Liver (tissue), 9 donors: ENCODE data around the gene ARL6IP4. TPM values are rescaled to one million over a fixed set of nuclear protein-coding genes. Genes with fewer than 3 reads are reported as not detected.

Experiments used
- DNase-seq: peaks from one replicate; pipeline ENCODE4 v3.0.0-alpha.2; 2017; ENCODE audit warnings: low spot score
- H3K27ac ChIP-seq, 2 donors: one replicate each; pipeline ENCODE4 v1.7.0; 2013; ENCODE audit warnings: inconsistent platforms in 2 of 2, low read length in 2 of 2, control low read depth in 1 of 2, low read depth in 1 of 2, mild to moderate bottlenecking in 1 of 2
- H3K27me3 ChIP-seq, 4 donors: one replicate each; pipeline versions ENCODE4 v1.6.1 to v1.7.0; 2013; ENCODE audit warnings: low read length in 3 of 4, inconsistent platforms in 1 of 4, mild to moderate bottlenecking in 1 of 4, moderate library complexity in 1 of 4; ENCODE audit not compliant: control insufficient read depth in 4 of 4, insufficient read depth in 4 of 4
- H3K36me3 ChIP-seq, 4 donors: one replicate each; pipeline versions ENCODE4 v1.6.1 to v1.7.0; 2013; ENCODE audit warnings: low read length in 3 of 4, mild to moderate bottlenecking in 3 of 4, low read depth in 1 of 4, moderate library complexity in 1 of 4; ENCODE audit not compliant: control insufficient read depth in 4 of 4, insufficient read depth in 3 of 4
- H3K4me1 ChIP-seq, 4 donors: one replicate each; pipeline versions ENCODE4 v1.6.1 to v1.7.0; 2013; ENCODE audit warnings: low read length in 3 of 4, mild to moderate bottlenecking in 3 of 4, moderate library complexity in 1 of 4; ENCODE audit not compliant: control insufficient read depth in 4 of 4, insufficient read depth in 4 of 4
- H3K4me3 ChIP-seq, 3 donors: one replicate each; pipeline versions ENCODE4 v1.6.1 to v1.7.0; 2013; ENCODE audit warnings: low read length in 3 of 3, control low read depth in 1 of 3, low read depth in 1 of 3, mild to moderate bottlenecking in 1 of 3
- H3K9ac ChIP-seq, 2 donors: one replicate each; pipeline ENCODE4 v1.7.0; 2013; ENCODE audit warnings: low read length in 2 of 2, mild to moderate bottlenecking in 2 of 2, moderate library complexity in 2 of 2, control low read depth in 1 of 2, low read depth in 1 of 2
- H3K9me3 ChIP-seq, 4 donors: one replicate each; pipeline versions ENCODE4 v1.6.1 to v1.7.0; 2013; ENCODE audit warnings: low read length in 3 of 4; ENCODE audit not compliant: control insufficient read depth in 4 of 4
- CTCF ChIP-seq: fragments of 150-350 bp; IDR thresholded peaks from 2 replicates; pipeline ENCODE4 v1.5.1; 2017; ENCODE audit warnings: improper control_type of control experiment, low read depth, low read length; ENCODE audit not compliant: missing input control
- FOXA1 ChIP-seq: IDR thresholded peaks from 2 replicates; pipeline ENCODE4 v1.6.1; 2016; ENCODE audit warnings: antibody characterized with exemption
- FOXA2 ChIP-seq: IDR thresholded peaks from 2 replicates; pipeline ENCODE4 v1.6.1; 2016; ENCODE audit warnings: antibody characterized with exemption
- GABPA ChIP-seq, 2 donors: IDR thresholded peaks in 1 of 2; conservative IDR thresholded peaks in 1 of 2; 2 replicates each; pipeline ENCODE4 v1.6.1; 2016; ENCODE audit warnings: antibody characterized with exemption in 2 of 2, mild to moderate bottlenecking in 1 of 2, moderate library complexity in 1 of 2
- HNF4A ChIP-seq, 2 donors: conservative IDR thresholded peaks; 2 replicates each; pipeline ENCODE4 v1.6.1; 2016; ENCODE audit warnings: antibody characterized with exemption in 2 of 2, mild to moderate bottlenecking in 2 of 2
- HNF4G ChIP-seq: IDR thresholded peaks from 2 replicates; pipeline ENCODE4 v1.6.1; 2016; ENCODE audit warnings: antibody characterized with exemption
- JUND ChIP-seq, 2 donors: IDR thresholded peaks; 2 replicates each; pipeline ENCODE4 v1.6.1; 2016; ENCODE audit warnings: antibody characterized with exemption in 2 of 2
- MAX ChIP-seq: IDR thresholded peaks from 2 replicates; pipeline ENCODE4 v1.6.1; 2016; ENCODE audit warnings: antibody characterized with exemption
- RXRA ChIP-seq, 2 donors: IDR thresholded peaks; 2 replicates each; pipeline ENCODE4 v1.6.1; 2017 to 2018; ENCODE audit warnings: antibody characterized with exemption in 2 of 2, mild to moderate bottlenecking in 1 of 2
- SP1 ChIP-seq: IDR thresholded peaks from 2 replicates; pipeline ENCODE4 v1.6.1; 2018; ENCODE audit warnings: antibody characterized with exemption, mild to moderate bottlenecking
- YY1 ChIP-seq: IDR thresholded peaks from 2 replicates; pipeline ENCODE4 v1.6.1; 2016; ENCODE audit warnings: antibody characterized with exemption, mild to moderate bottlenecking
- WGBS: extraction: QIAGEN DNeasy Blood & Tissue Kit; methylation state at CpG from one replicate; pipeline ENCODE4 v1.1.7; 2013; 5-methylcytosine and 5-hydroxymethylcytosine counted together
- polyA plus RNA-seq, 2 donors: library from polyadenylated mRNA; stranded (reverse) in 1 of 2; unstranded in 1 of 2; fragments of 200-250 nt in 1 of 2; fragments of >200 nt in 1 of 2; fragmentation: Nextera tagmentation in 1 of 2; extraction: Ambion mirVana in 1 of 2; gene quantifications; one replicate each; pipeline versions ENCODE4 v1.2.1 to v1.2.3, GENCODE V29; 2013 to 2015
- total RNA-seq, 2 donors: library from RNA; depleted of rRNA; stranded (reverse); fragments of >200 nt; gene quantifications; one replicate each; pipeline ENCODE4 v1.2.3, GENCODE V29; 2014
- TF ChIP-seq, protein P1 (sequence below): IDR thresholded peaks from 2 replicates; pipeline ENCODE4 v1.6.1; 2016; ENCODE audit warnings: antibody characterized with exemption, mild to moderate bottlenecking
- TF ChIP-seq, protein P2 (sequence below): IDR thresholded peaks from 2 replicates; pipeline ENCODE4 v1.6.1; 2016; ENCODE audit warnings: antibody characterized with exemption
- TF ChIP-seq, protein P3 (sequence below): IDR thresholded peaks from 2 replicates; pipeline ENCODE4 v1.6.1; 2016; ENCODE audit warnings: antibody characterized with exemption
- donor health status: healthy.
- donor health status: healthy.
- donor health status: healthy.
- donor health status: healthy.
- donor health status: healthy.

ARL6IP4 gene
- total and polyA plus RNA-seq, 4 donors = 59.2 to 187 (median 121) TPM

DNA sequence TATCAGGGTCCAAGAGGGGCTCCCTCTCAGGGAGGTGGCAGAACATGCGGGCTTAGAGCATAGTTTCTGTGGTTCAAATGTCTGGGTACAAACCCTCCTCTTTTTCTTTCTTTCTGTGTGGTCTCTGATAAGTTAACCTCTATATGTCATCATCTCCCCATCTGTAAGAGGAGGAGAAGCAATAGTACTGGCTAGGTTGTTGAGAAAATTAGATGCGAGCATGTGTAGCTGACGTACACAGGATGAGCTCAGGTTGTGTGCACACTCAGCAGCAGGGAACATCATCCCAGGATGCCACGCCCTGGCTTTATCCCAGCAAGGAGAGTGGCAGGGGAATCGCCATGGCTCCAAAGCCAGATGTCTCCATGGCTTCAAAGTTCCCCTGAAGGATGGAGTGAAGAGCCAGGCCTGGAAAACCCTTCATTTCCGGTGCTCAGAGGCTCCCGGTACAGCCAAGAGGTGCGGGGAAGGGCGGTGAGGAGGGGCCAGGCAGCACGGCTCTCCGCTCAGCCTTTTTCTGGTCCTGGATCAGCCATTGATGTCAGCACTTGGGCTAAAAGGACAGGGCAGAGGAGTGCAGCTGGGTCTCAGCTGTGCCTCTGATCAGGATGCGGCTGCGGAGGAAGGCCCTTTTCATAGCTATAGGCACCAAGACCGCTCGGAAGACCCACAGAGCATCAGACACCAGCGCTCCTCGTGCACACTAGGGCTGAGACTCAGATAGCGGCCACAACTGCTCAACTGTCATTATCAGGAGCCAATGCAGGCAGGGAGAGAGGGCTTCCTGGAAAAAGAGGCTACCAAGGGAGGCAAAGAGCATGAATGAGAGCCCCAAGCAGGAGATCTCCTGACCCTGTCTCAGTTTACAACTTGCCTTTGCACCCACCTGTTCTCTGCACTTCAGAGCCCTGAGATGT lies 41.5 kb downstream of the ARL6IP4 start:
- no peak for DNase-seq
- 95% methylated on average over 18 of the region's 18 CpGs for WGBS

More for the DNA sequence above, 41.5 kb downstream of the ARL6IP4 start:
- H3K27me3 ChIP-seq = no peaks in the 10 kb centered on the region
- peaks cover 0 to 10% (median 6%) of the 10 kb centered on the region in 4 donors for H3K4me1 ChIP-seq
- H3K36me3 ChIP-seq = peaks cover 0 to 8% (median 4%) of the 10 kb centered on the region in 4 donors
- no peaks in the 10 kb centered on the region for H3K9me3 ChIP-seq
- H3K4me3 ChIP-seq = no peak overlapping the region
- H3K9ac ChIP-seq = no peak overlapping the region
- TF ChIP-seq SP1 = no peak
- no peak for TF ChIP-seq RXRA (IDR thresholded peaks at IDR 0.05)
- TF ChIP-seq FOXA1 = no peak
- TF ChIP-seq, protein P1, sequence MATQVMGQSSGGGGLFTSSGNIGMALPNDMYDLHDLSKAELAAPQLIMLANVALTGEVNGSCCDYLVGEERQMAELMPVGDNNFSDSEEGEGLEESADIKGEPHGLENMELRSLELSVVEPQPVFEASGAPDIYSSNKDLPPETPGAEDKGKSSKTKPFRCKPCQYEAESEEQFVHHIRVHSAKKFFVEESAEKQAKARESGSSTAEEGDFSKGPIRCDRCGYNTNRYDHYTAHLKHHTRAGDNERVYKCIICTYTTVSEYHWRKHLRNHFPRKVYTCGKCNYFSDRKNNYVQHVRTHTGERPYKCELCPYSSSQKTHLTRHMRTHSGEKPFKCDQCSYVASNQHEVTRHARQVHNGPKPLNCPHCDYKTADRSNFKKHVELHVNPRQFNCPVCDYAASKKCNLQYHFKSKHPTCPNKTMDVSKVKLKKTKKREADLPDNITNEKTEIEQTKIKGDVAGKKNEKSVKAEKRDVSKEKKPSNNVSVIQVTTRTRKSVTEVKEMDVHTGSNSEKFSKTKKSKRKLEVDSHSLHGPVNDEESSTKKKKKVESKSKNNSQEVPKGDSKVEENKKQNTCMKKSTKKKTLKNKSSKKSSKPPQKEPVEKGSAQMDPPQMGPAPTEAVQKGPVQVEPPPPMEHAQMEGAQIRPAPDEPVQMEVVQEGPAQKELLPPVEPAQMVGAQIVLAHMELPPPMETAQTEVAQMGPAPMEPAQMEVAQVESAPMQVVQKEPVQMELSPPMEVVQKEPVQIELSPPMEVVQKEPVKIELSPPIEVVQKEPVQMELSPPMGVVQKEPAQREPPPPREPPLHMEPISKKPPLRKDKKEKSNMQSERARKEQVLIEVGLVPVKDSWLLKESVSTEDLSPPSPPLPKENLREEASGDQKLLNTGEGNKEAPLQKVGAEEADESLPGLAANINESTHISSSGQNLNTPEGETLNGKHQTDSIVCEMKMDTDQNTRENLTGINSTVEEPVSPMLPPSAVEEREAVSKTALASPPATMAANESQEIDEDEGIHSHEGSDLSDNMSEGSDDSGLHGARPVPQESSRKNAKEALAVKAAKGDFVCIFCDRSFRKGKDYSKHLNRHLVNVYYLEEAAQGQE = no peak
- TF ChIP-seq, protein P2, sequence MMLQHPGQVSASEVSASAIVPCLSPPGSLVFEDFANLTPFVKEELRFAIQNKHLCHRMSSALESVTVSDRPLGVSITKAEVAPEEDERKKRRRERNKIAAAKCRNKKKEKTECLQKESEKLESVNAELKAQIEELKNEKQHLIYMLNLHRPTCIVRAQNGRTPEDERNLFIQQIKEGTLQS = no peak
- TF ChIP-seq, protein P3, sequence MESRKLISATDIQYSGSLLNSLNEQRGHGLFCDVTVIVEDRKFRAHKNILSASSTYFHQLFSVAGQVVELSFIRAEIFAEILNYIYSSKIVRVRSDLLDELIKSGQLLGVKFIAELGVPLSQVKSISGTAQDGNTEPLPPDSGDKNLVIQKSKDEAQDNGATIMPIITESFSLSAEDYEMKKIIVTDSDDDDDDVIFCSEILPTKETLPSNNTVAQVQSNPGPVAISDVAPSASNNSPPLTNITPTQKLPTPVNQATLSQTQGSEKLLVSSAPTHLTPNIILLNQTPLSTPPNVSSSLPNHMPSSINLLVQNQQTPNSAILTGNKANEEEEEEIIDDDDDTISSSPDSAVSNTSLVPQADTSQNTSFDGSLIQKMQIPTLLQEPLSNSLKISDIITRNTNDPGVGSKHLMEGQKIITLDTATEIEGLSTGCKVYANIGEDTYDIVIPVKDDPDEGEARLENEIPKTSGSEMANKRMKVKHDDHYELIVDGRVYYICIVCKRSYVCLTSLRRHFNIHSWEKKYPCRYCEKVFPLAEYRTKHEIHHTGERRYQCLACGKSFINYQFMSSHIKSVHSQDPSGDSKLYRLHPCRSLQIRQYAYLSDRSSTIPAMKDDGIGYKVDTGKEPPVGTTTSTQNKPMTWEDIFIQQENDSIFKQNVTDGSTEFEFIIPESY = no peak
- TF ChIP-seq HNF4G = no peak
- TF ChIP-seq GABPA (IDR thresholded peaks at IDR 0.05 in 1 of 2, conservative IDR thresholded peaks at IDR 0.05 in 1 of 2) = no peak
- no peak for TF ChIP-seq YY1
- TF ChIP-seq HNF4A (conservative IDR thresholded peaks at IDR 0.05) = no peak
- no peak for TF ChIP-seq CTCF
- no peak for TF ChIP-seq JUND (IDR thresholded peaks at IDR 0.05)
- TF ChIP-seq FOXA2 = no peak
- no peak for TF ChIP-seq MAX
- H3K27ac ChIP-seq = no peak overlapping the region
